22Rv1 (cell line): ENCODE measurements around the gene PHPT1.

Experiments
- CTCF ChIP-seq: fragments of 450-650 bp; IDR thresholded peaks from 2 replicates; pipeline ENCODE4 v1.5.1; 2017; ENCODE audit warnings: mild to moderate bottlenecking
- ZFX ChIP-seq: fragments of 450-650 bp; IDR thresholded peaks from 2 replicates; pipeline ENCODE4 v1.6.1; 2017; ENCODE audit warnings: antibody characterized with exemption, borderline replicate concordance

DNA sequence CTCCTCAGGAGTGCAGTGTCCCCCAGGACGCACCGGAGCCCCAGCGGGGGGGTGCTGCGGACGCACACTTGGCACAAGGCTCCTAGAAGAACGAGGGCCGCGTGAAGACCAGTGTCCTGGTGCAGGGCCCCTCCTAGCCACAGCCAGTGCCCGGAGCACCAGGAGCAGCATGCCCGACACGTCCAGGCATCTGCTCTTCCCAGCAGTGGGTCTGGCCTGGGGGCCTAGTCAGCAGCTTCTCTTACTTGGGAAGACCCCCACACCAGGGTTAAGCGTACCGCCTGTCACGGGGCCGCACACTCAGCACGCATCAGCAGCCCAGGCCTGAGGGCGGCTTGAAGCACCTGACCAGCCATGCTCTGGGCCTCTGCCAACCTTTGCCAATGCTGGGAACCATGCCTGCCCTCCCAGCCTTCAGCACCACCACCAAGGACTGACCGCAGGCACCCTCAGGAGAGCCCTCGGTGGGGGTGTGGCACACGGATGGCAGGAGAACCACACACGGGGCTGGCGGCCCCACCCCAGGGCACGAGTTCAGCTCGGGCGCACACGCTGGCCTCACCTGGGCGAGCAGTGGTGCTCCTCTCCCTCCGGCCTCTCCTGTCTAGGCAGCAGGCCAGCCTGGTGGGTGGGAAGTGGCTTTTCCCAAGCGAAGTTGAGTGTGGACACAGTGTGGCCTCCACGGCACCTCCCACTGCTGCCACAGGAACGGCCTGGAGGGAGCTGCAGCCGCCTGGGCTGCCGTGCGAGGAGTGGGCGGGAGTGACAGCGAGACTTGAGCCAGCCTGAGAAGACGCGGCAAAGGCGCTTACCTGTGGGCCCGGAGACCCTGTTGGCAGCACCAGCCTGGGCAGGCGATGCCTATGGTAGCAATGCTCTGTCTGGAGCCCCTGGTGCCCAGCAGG lies 19.0 kb upstream of the PHPT1 start:
- no peak for TF ChIP-seq CTCF
- TF ChIP-seq ZFX, result no peak
